K562 (cell line): ENCODE results near the gene WAS. TPM values are rescaled to one million over a fixed set of nuclear protein-coding genes. Genes with fewer than 3 reads are reported as not detected.

Experiments used
- ATAC-seq: fragments of 200-7000 bp; cut with Tn5 transposase; 3 replicates; pipeline ENCODE4 v1.9.1; 2020; ENCODE audit warnings: moderate library complexity
- BruUV-seq: library from RNA; stranded (reverse); fragments of 400-500 nt; replicated peaks from 2 replicates; lab custom pipeline; 2021; lab: Mats Ljungman, UMichigan
- CTCF ChIA-PET: fragments of 300-600 bp; formaldehyde crosslinking; extraction: SDS; loops from one replicate; lab custom pipeline; 2021; ENCODE audit warnings: low intra/inter-chr PET ratio; lab: Yijun Ruan, JAX
- POLR2A ChIA-PET: fragments of 300-600, 350-650 bp; sonication (Branson Sonifier 250); formaldehyde crosslinking; extraction: SDS; loops from one replicate; lab custom pipeline; 2021; ENCODE audit warnings: antibody characterized with exemption, inconsistent platforms; lab: Yijun Ruan, JAX
- DNase-seq, 4 experiments: peaks; one replicate each; pipeline versions ENCODE4 v3.0.0 to v3.0.0-alpha.2; 2011 to 2018; ENCODE audit warnings: low spot score in 3 of 4, mixed read lengths in 3 of 4; ENCODE audit errors: extremely low read depth in 1 of 4
- FAIRE-seq: peaks from 2 replicates; lab custom pipeline; 2011; peaks lifted over from hg19 to GRCh38; lab: Jason Lieb, UNC
- H2AFZ ChIP-seq: 2 replicates; pipeline ENCODE4 v1.6.0; 2011; ENCODE audit warnings: low read depth, low read length, control low read depth, inconsistent platforms
- H3K27ac ChIP-seq: fragments of 200-600 bp; 3 replicates; pipeline ENCODE4 v1.8.0; 2011; ENCODE audit warnings: low read depth, mild to moderate bottlenecking, control low read depth, inconsistent platforms, low read length, moderate library complexity, mixed read lengths; ENCODE audit errors: extremely low read depth
- H3K27me3 ChIP-seq, 2 experiments: fragments of 300-600 bp in 1 of 2; 2 replicates in 1 of 2; 3 replicates in 1 of 2; pipeline versions ENCODE4 v1.6.0 to v1.8.0; 2011; ENCODE audit warnings: inconsistent platforms in 2 of 2, low read length in 2 of 2, mild to moderate bottlenecking in 1 of 2, mixed read lengths in 1 of 2, moderate library complexity in 1 of 2; ENCODE audit not compliant: control insufficient read depth in 2 of 2, insufficient read depth in 2 of 2
- H3K36me3 ChIP-seq: fragments of 300-600 bp; 3 replicates; pipeline ENCODE4 v1.8.0; 2011; ENCODE audit warnings: mild to moderate bottlenecking, low read length, inconsistent platforms; ENCODE audit not compliant: control insufficient read depth, insufficient read depth
- H3K4me1 ChIP-seq, 2 experiments: fragments of 200-600 bp in 1 of 2; replicated peaks in 1 of 2; 2 replicates in 1 of 2; 3 replicates in 1 of 2; pipeline versions ENCODE4 v1.5.1 to v1.8.0; 2011; ENCODE audit warnings: inconsistent platforms in 2 of 2, low read length in 2 of 2, mild to moderate bottlenecking in 1 of 2, mixed read lengths in 1 of 2, moderate library complexity in 1 of 2; ENCODE audit not compliant: control insufficient read depth in 2 of 2, insufficient read depth in 2 of 2
- H3K4me2 ChIP-seq: 2 replicates; pipeline ENCODE4 v1.6.1; 2011; ENCODE audit warnings: low read length, control low read depth, inconsistent platforms, mixed read lengths; ENCODE audit not compliant: insufficient read depth
- H3K4me3 ChIP-seq: fragments of 200-600 bp; sonication (generic), shearing (Covaris generic); 2 replicates; pipeline ENCODE4 v1.5.1; 2016; ENCODE audit warnings: control low read depth, inconsistent platforms
- H3K79me2 ChIP-seq: fragments of 200-600 bp; 3 replicates; pipeline ENCODE4 v1.8.0; 2011; ENCODE audit warnings: low read length, inconsistent platforms; ENCODE audit not compliant: control insufficient read depth, insufficient read depth
- H3K9ac ChIP-seq, 2 experiments: 2 replicates each; pipeline versions ENCODE4 v1.6.0 to v1.6.1; 2011; ENCODE audit warnings: low read depth in 2 of 2, low read length in 2 of 2, control low read depth in 1 of 2, inconsistent platforms in 1 of 2, mild to moderate bottlenecking in 1 of 2, mixed read lengths in 1 of 2; ENCODE audit not compliant: insufficient read depth in 1 of 2
- H3K9me1 ChIP-seq: one replicate; pipeline ENCODE4 v1.6.0; 2011; ENCODE audit warnings: inconsistent platforms, mild to moderate bottlenecking, low read length, moderate library complexity; ENCODE audit not compliant: control insufficient read depth, insufficient read depth
- H3K9me3 ChIP-seq: replicated peaks from 2 replicates; pipeline ENCODE4 v1.5.1; 2011; ENCODE audit warnings: low read depth, low read length, inconsistent platforms; ENCODE audit not compliant: control insufficient read depth, insufficient read depth
- H4K20me1 ChIP-seq: replicated peaks from 2 replicates; pipeline ENCODE4 v1.6.1; 2011; ENCODE audit warnings: low read length, inconsistent platforms, mixed read lengths; ENCODE audit not compliant: control insufficient read depth, insufficient read depth
- CC2D1A ChIP-seq: fragments of 450-650 bp; IDR thresholded peaks from 2 replicates; pipeline ENCODE4 v1.6.1; 2017; ENCODE audit warnings: mild to moderate bottlenecking
- CHCHD3 ChIP-seq: fragments of 250-450 bp; sonication (Bioruptor Pico); IDR thresholded peaks from 2 replicates; pipeline ENCODE4 v2.1.2; 2022; ENCODE audit warnings: mild to moderate bottlenecking
- EHMT2 ChIP-seq: fragments of 450-650 bp; IDR thresholded peaks from 2 replicates; pipeline ENCODE4 v1.6.1; 2018; ENCODE audit warnings: antibody characterized with exemption
- ETV1 ChIP-seq: fragments of 450-650 bp; conservative IDR thresholded peaks from 2 replicates; pipeline ENCODE4 v1.6.1; 2016; ENCODE audit warnings: missing genetic modification characterization, control low read depth, low read depth, missing compliant biosample characterization
- ETV6 ChIP-seq, 3 experiments: fragments of 150-350 bp in 1 of 3; sonication (generic) in 1 of 3; formaldehyde crosslinking in 1 of 3; IDR thresholded peaks; 2 replicates each; pipeline versions ENCODE4 v1.6.1 to v1.8.0; 2014 to 2022; ENCODE audit warnings: borderline replicate concordance in 2 of 3, low read depth in 2 of 3, antibody characterized with exemption in 1 of 3, low read length in 1 of 3, mild to moderate bottlenecking in 1 of 3, missing genetic modification reagents in 1 of 3
- NEUROD1 ChIP-seq: fragments of 150-350 bp; IDR thresholded peaks from 2 replicates; pipeline ENCODE4 v1.6.1; 2014; ENCODE audit warnings: borderline replicate concordance, low read length, low read depth; ENCODE audit not compliant: partially characterized antibody
- NRF1 ChIP-seq, 2 experiments: fragments of 450-650 bp; IDR thresholded peaks in 1 of 2; conservative IDR thresholded peaks in 1 of 2; 2 replicates each; pipeline ENCODE4 v1.6.1; 2014; ENCODE audit warnings: mild to moderate bottlenecking in 2 of 2
- NUFIP1 ChIP-seq: fragments of 450-650 bp; IDR thresholded peaks from 2 replicates; pipeline ENCODE4 v1.6.1; 2018; ENCODE audit not compliant: partially characterized antibody
- POU5F1 ChIP-seq: fragments of 150-350 bp; IDR thresholded peaks from 2 replicates; pipeline ENCODE4 v1.6.1; 2014; ENCODE audit warnings: borderline replicate concordance, low read length, low read depth, mild to moderate bottlenecking; ENCODE audit not compliant: partially characterized antibody
- SLC30A9 ChIP-seq: fragments of 250-450 bp; sonication (Bioruptor Pico); IDR thresholded peaks from 2 replicates; pipeline ENCODE4 v1.8.0; 2022; ENCODE audit warnings: mild to moderate bottlenecking, moderate library complexity
- U2AF1 ChIP-seq: fragments of 200-400 bp; formaldehyde crosslinking; optimal IDR thresholded peaks from 2 replicates; pipeline ENCODE3; 2017; ENCODE audit warnings: mild to moderate bottlenecking, low read depth, low read length, moderate library complexity
- ZFP1 ChIP-seq: fragments of 450-650 bp; formaldehyde crosslinking; IDR thresholded peaks from 2 replicates; pipeline ENCODE4 v1.4.0; 2020; ENCODE audit warnings: mild to moderate bottlenecking, mixed read lengths
- ZNF212 ChIP-seq: fragments of 450-650 bp; formaldehyde crosslinking; IDR thresholded peaks from 2 replicates; pipeline ENCODE4 v1.4.0; 2020; ENCODE audit warnings: mild to moderate bottlenecking
- WGBS: fragments of 100-300 bp; shearing (Covaris generic); methylation state at CpG from one replicate; pipeline ENCODE4 v1.1.6; 2016; ENCODE audit warnings: low coverage, mixed read lengths; ENCODE audit not compliant: insufficient coverage; ENCODE audit errors: missing lambda C conversion rate; 5-methylcytosine and 5-hydroxymethylcytosine counted together
- in situ Hi-C: fragments of 300-500 bp; cut with MboI; formaldehyde crosslinking; loops from 4 replicates; pipeline ENCODE4 v1.15.0; 2018; ENCODE audit warnings: inconsistent platforms, mixed read lengths
- intact Hi-C: fragments of 100-400 bp; cut with micrococcal nuclease; formaldehyde crosslinking; loops from 2 replicates; pipeline ENCODE4 v1.14.2; 2022
- polyA plus RNA-seq, 8 experiments: library from polyadenylated mRNA; depleted of rRNA in 4 of 8; stranded (reverse) in 5 of 8; unstranded in 3 of 8; fragments of >200 nt; fragmentation: Nextera tagmentation in 2 of 8; fragmentation: Illumina TruSeq in 1 of 8; extraction: Ambion mirVana in 2 of 8; extraction: Trizol in 1 of 8; gene quantifications; 2 replicates each; pipeline versions ENCODE4 v1.2.1 to v1.2.3, GENCODE V29; 2011 to 2014; ENCODE audit warnings: inconsistent platforms in 1 of 8, missing spikeins in 1 of 8
- total RNA-seq, 7 experiments: library from RNA; depleted of rRNA in 6 of 7; stranded (reverse); fragments of >200 nt in 6 of 7; fragmentation: Illumina TruSeq in 2 of 7; extraction: Trizol in 2 of 7; gene quantifications; 2 replicates each; pipeline versions ENCODE4 v1.2.1 to v1.2.3, GENCODE V29; 2011 to 2021; ENCODE audit warnings: low replicate concordance in 1 of 7
- TF ChIP-seq, protein P1 (sequence below): sonication (generic); formaldehyde crosslinking; IDR thresholded peaks from 2 replicates; pipeline ENCODE4 v1.8.0; 2023; ENCODE audit warnings: mild to moderate bottlenecking, missing genetic modification reagents
- TF ChIP-seq, protein P2 (sequence below): fragments of 250-450 bp; sonication (Bioruptor Pico); IDR thresholded peaks from 2 replicates; pipeline ENCODE4 v1.6.1; 2021; ENCODE audit warnings: mild to moderate bottlenecking
- TF ChIP-seq, protein P3 (sequence below): sonication (generic); formaldehyde crosslinking; IDR thresholded peaks from 2 replicates; pipeline ENCODE4 v1.8.0; 2022; ENCODE audit warnings: missing genetic modification reagents, mild to moderate bottlenecking, borderline replicate concordance

Gene WAS
- total and polyA plus RNA-seq, 9 of the 15 experiments (the other 6 are each of a cell fraction or from before 2014, with no cell fraction given) = 0.11 to 16.1 (median 3.8) TPM

DNA sequence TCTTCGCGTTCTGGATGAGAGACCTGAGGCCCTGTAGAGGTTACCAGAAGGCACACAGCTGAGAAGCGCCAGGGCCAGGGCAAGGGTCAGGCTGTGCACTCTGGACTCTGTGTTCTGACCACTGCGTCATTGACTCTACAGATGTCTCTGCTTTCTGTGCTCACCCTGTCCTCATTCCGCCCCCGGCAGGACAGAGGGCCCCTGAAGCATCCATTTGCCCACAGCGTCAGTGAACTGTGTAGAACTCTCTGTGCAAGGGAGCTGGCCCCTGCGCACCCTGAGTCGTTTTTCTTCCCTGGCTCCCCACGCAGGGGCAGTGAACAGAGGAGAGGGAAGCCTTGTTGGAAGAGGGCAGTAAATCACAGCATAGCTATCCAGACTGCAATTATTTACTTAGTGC lies 6.1 kb upstream of the WAS start:
- Histone ChIP-seq H3K4me3 (peak overlapping the region; percentile 88), H3K4me2 (peak overlapping the region; percentile 91), H3K79me2 (peaks cover 16% of the 10 kb centered on the region), H4K20me1 (no peaks in the 10 kb centered on the region), H3K9me3 (no peaks in the 10 kb centered on the region), H3K9ac (peak overlapping the region; percentile 36 to 87; a peak in 2 of 4 replicates), H3K27me3 (no peaks in the 10 kb centered on the region), H3K36me3 (no peaks in the 10 kb centered on the region), H2AFZ (no peak overlapping the region), H3K4me1 (peaks cover 25 to 26% of the 10 kb centered on the region in 2 experiments; a peak in 4 of 5 replicates), H3K27ac (no peak overlapping the region; the same call in 2 of the 3 replicates), H3K9me1 (no peaks in the 10 kb centered on the region)
- ATAC-seq = no peak
- no peak for FAIRE-seq
- ChIA-PET CTCF (no interaction called here), POLR2A (interaction anchor here (0.6 to 0.7 kb wide), 2 partner anchors 116 to 481 kb away, joined by 3 read pairs; no protein-coding TSS in a partner anchor)
- BruUV-seq = no TSS peak
- in situ Hi-C loops = no loop called here
- intact Hi-C loops = loop anchor here (5.0 kb wide), 1 partner anchor 80 kb away; the partner anchor contains the start of gene WDR13
- 15% methylated on average over 5 of the region's 10 CpGs for WGBS
- no peak for DNase-seq
- no peak for TF ChIP-seq CC2D1A
- TF ChIP-seq, protein P1, sequence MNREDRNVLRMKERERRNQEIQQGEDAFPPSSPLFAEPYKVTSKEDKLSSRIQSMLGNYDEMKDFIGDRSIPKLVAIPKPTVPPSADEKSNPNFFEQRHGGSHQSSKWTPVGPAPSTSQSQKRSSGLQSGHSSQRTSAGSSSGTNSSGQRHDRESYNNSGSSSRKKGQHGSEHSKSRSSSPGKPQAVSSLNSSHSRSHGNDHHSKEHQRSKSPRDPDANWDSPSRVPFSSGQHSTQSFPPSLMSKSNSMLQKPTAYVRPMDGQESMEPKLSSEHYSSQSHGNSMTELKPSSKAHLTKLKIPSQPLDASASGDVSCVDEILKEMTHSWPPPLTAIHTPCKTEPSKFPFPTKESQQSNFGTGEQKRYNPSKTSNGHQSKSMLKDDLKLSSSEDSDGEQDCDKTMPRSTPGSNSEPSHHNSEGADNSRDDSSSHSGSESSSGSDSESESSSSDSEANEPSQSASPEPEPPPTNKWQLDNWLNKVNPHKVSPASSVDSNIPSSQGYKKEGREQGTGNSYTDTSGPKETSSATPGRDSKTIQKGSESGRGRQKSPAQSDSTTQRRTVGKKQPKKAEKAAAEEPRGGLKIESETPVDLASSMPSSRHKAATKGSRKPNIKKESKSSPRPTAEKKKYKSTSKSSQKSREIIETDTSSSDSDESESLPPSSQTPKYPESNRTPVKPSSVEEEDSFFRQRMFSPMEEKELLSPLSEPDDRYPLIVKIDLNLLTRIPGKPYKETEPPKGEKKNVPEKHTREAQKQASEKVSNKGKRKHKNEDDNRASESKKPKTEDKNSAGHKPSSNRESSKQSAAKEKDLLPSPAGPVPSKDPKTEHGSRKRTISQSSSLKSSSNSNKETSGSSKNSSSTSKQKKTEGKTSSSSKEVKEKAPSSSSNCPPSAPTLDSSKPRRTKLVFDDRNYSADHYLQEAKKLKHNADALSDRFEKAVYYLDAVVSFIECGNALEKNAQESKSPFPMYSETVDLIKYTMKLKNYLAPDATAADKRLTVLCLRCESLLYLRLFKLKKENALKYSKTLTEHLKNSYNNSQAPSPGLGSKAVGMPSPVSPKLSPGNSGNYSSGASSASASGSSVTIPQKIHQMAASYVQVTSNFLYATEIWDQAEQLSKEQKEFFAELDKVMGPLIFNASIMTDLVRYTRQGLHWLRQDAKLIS (CRISPR knock-in tag) = no peak
- TF ChIP-seq SLC30A9 (CRISPR knock-in tag) = no peak
- no peak for TF ChIP-seq ZNF212 (CRISPR knock-in tag)
- no peak for TF ChIP-seq ETV1 (tag)
- TF ChIP-seq CHCHD3 (CRISPR knock-in tag) = no peak
- TF ChIP-seq NEUROD1 = no peak
- TF ChIP-seq ETV6 (IDR thresholded peaks at IDR 0.05; ENCODE audit: borderline replicate concordance in 1 of 2, low read depth in 2 of 2, low read length in 1 of 2) = no peak
- TF ChIP-seq ETV6 (CRISPR knock-in tag; IDR thresholded peaks at IDR 0.05; ENCODE audit: borderline replicate concordance) = no peak
- TF ChIP-seq NRF1 (conservative IDR thresholded peaks at IDR 0.05 in 1 of 2, IDR thresholded peaks at IDR 0.05 in 1 of 2) = no peak
- TF ChIP-seq ZFP1 = no peak
- no peak for TF ChIP-seq NUFIP1
- TF ChIP-seq, protein P2, sequence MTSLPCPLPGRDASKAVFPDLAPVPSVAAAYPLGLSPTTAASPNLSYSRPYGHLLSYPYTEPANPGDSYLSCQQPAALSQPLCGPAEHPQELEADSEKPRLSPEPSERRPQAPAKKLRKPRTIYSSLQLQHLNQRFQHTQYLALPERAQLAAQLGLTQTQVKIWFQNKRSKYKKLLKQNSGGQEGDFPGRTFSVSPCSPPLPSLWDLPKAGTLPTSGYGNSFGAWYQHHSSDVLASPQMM = no peak
- TF ChIP-seq POU5F1 = no peak
- TF ChIP-seq EHMT2 = no peak
- no peak for TF ChIP-seq U2AF1
- TF ChIP-seq, protein P3, sequence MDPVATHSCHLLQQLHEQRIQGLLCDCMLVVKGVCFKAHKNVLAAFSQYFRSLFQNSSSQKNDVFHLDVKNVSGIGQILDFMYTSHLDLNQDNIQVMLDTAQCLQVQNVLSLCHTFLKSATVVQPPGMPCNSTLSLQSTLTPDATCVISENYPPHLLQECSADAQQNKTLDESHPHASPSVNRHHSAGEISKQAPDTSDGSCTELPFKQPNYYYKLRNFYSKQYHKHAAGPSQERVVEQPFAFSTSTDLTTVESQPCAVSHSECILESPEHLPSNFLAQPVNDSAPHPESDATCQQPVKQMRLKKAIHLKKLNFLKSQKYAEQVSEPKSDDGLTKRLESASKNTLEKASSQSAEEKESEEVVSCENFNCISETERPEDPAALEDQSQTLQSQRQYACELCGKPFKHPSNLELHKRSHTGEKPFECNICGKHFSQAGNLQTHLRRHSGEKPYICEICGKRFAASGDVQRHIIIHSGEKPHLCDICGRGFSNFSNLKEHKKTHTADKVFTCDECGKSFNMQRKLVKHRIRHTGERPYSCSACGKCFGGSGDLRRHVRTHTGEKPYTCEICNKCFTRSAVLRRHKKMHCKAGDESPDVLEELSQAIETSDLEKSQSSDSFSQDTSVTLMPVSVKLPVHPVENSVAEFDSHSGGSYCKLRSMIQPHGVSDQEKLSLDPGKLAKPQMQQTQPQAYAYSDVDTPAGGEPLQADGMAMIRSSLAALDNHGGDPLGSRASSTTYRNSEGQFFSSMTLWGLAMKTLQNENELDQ (CRISPR knock-in tag) = no peak
